Fibroblast of upper back skin (primary cell): ENCODE measurements around the gene XKR8.

Source experiments
- DNase-seq: peaks from one replicate; pipeline ENCODE4 v3.0.0-alpha.2; 2013

The XKR8 gene, protein sequence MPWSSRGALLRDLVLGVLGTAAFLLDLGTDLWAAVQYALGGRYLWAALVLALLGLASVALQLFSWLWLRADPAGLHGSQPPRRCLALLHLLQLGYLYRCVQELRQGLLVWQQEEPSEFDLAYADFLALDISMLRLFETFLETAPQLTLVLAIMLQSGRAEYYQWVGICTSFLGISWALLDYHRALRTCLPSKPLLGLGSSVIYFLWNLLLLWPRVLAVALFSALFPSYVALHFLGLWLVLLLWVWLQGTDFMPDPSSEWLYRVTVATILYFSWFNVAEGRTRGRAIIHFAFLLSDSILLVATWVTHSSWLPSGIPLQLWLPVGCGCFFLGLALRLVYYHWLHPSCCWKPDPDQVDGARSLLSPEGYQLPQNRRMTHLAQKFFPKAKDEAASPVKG

DNA sequence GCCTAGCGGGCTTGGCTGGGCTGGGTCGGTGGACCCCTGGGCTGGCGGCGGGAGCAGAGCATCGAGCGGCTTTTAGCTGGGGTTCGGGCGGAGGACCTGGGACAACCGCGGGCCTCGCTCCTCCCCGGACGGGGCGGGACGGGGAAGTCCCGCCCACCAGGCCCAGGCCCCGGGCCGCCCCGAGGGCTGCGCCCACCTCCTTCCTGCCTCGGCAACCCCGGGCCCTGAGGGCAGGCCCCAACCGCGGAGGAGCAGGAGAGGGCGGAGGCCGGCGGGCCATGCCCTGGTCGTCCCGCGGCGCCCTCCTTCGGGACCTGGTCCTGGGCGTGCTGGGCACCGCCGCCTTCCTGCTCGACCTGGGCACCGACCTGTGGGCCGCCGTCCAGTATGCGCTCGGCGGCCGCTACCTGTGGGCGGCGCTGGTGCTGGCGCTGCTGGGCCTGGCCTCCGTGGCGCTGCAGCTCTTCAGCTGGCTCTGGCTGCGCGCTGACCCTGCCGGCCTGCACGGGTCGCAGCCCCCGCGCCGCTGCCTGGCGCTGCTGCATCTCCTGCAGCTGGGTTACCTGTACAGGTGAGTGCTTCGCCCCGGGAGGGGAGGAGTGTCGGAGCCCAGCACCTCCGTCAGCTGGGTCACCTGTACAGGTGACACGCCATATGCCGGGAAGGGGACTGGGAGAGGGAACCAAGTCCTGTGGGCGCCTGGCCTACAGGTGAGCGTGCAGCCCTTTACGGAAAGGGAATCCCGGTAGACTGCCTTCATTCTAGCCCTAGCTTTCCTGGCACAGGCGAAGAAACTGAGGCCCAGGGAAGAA lies at the start of gene XKR8:
TSS of gene XKR8 (plus strand) at position 182 of the 812 bp plus-strand sequence. CDS start at position 279, 97 bp downstream.
- peak; percentile 67 for DNase-seq

DNA sequence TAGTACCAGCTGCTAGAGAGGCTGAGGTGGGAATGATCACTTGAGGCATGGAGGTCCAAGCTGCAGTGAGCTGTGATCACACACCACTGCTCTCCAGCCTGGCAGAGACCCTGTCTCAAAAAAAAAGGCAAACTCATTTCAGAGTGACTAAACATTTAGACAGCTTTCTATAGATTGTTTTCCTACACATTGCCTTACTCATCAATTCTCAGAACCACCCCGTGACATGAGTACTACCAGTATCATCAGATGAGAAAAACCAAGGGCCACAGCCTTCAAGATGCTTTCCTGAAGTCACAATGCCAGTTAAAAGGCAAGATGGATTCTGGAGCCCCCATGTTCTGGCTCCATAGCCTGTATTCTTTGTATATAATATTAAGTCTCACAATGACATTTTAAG lies 47.3 kb upstream of the XKR8 start:
- DNase-seq, result no peak

DNA sequence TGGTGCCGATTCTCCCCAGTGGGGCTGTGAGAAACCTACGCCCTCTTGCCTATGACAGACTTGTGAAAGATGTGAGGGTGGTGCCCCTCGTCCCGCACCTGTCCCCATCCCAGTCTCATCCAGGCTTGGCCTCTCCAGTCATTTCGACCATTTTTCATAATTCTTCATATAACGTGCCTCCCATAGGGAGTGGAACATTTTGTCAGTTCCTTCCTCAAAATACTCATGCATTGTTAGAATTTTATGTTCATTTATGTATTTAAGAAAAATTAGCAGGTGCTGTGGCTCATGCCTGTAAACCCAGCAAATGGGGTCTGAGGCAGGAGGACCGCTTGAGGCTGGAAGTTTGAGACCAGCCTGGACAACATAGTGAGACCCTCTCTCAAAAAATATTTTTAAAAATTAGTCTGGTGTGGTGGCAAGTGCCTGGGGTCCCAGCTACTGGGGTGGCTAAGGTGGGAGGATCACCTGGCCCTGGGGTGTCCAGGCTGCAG lies 44.6 kb upstream of the XKR8 start:
- no peak for DNase-seq

DNA sequence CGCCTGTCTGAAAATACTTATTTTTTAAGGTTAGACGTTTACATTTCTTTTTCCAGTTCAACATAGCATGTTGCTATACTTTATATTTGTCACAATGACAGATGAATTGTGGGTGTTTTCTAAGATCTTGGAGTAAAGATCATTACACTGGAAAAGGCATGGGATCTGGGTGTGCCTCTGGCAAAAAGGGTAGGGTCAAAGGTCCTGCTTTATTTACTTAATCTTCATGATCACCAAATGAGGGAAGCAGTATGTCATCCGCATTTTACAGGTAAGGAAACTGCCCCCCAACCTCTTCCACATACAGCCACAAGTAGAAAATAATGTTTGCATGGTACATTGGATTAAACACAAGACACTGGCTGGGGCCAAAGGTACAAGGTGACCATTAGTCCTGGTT lies 37.5 kb upstream of the XKR8 start:
- no peak for DNase-seq

DNA sequence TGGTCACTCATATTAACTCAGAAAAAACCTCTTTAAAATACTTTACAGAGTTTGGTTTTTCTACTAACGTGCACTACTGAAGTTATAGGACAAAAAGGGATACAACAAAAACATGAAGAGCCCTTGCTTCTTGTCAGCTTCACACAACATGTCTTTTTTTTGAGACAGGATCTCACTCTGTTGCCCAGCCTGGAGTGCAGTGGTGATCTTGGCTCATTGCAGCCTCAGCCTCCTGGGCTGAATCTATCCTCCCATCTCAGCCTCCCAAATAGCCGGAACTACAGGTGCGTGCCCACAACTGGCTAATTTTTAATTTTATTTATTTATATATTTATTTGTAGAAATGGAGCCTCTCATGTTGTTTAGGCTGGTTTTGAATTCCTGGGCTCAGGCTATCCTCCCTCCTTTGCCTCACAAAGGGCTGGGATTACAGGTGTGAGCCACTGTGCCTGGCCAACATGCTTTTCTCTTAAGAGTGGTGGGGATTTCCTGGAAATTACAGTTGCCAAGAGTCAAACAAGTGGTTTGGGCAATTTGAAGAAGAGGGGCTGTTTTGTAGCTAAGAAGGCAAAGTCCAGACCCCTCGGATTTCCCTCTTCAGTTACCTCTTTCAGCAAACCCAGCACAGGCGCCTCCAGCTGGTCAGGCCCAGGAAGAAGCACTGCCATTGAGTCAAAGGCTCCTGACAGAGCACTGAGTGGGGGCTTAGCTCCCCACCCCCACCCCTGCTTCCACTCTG lies 31.4 kb upstream of the XKR8 start:
- no peak for DNase-seq

DNA sequence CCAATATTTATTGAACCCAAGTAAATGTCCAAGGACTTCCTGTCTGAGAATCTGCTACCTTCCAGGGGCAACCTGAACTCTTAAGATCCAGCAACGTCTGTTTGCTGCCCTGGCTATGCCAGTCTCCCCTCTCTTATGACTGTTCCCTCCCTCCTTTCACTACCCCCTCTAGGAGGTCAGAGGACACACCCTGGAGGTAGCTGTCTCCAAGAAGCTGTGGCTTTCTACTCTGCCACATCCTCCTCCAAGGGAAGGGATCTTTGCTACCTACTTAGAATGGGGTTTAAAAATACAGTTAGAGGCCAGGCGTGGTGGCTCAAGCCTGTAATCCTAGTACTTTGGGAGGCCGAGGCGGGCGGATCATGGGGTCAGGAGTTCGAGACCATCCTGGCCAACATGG lies 28.6 kb upstream of the XKR8 start:
- DNase-seq, result no peak

DNA sequence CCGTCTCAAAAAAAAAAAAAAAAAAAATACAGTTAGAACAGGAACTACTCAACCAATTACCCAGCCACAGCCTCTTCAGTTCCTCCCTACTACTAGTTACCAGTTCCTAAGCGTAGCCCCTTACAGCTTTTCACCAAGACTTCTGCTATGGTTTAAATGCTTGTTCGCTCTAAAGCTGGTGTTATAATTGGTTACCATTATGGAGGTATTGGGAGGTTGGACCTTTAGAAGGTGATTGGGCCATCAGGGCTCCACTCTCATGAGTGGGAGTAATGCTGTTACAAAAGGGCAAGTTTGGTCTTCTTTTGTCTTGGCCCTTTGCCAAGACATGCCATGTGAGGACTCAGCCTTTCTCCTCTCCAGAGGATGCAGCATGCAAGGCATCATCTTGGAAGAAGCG lies 28.0 kb upstream of the XKR8 start:
- no peak for DNase-seq

DNA sequence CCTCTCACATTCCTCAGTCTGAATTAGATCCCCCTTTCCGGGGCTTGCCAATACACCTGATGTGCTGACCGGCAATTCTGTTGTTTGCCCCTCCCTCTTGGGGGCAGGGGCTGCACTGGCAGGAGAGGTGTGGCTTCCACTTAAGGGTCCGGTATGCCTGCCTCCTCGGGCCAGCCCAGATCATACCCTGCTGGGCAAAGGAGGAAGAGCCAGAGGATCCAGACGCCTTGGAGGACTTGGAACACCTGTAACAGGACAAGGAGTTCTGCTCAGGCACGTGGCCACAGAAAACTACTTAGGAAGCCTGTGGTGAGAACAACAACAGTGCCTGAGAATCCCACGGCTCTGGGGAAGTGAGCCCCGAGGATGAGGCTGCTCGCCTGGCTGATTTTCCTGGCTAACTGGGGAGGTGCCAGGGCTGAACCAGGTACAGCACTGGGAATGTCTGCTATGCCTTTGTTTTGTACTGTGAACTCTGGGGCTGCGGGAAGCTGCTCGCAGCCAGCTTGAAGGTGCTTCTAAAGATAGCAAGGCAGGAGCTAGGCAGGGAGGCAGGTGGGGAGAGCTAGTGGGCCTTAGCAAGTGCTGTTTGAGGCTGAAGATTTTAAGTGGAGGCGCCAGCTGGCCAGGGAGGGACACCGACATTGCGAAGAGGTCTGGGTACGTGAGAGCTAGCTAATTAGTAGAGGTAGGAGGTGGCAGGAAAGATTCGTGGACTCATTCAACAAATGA lies 24.8 kb upstream of the XKR8 start, which contains the start of gene SMPDL3B:
TSS of gene SMPDL3B (plus strand) at position 183 of the 732 bp plus-strand sequence. CDS start at position 367, 184 bp downstream.
- DNase-seq, result no peak

DNA sequence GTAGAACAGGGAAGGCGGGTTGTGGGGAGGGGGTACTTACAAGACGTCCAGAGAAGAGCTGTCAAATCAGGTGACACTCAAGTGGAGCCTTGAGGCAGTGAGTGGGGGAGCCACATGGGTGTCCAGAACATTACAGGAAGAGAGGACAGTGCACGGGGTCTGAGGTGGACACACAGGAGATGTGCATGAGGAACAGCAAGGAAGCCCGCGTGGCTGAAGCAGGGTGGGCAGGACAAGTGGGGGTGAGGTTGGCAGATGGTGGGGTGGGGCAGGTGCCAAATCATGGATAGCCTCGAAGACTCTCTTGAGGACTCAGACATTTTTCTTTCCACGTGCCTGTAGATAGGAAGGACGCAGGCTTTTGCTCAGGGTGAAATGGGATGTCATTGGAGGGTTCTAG lies 24.1 kb upstream of the XKR8 start:
- no peak for DNase-seq

DNA sequence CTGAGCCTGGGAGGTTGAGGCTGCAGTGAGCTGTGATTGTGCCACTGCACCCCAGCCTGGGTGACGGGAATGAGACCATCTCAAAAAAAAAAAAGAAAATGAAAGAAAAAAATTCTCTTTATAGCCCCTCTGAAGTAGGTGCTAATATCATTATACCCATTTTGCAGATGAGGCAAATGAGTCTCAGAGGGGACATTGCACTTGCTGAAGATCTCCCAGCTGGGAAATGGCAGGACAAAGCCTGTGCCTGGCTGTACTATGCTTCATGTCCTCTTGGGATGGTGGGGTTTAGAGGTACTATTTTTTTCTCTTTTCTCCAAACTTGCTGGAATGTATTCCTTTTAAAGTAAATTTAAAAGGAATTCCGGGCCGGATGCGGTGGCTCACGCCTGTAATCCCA lies 23.4 kb upstream of the XKR8 start:
- DNase-seq, result no peak

DNA sequence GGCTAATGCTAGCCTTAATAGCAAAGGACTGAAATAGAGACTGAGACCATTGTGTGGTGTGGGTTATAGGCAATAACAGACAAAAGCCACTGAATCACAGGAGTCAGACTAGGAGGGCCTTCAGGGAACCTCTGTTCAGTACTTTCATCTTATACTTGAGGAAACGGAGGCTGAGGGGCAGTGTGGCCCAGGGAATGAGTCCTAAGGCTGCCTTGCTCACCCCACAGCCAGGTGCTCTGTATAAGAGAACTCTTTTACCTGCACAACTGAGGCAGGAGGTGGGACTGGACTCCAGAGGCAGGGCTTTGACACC lies 22.3 kb upstream of the XKR8 start:
- DNase-seq, result no peak

DNA sequence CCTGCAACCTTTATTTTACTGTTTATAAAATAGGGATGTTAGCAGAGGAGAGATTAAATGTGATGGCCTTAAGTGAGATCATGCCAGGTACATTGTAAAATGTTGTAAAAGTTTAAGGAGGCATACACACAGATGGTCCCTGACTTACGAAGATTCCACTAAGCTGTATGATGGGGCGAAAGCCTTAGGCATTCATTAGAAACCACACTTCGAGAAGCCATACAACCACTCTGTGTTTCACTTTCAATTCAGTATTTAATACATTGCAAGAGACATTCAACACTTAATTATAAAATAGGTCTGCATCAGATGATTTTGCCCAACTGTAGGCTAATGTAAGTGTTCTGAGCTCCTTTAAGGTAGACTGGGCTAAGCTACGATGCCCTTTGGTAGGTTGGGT lies 21.3 kb upstream of the XKR8 start:
- no peak for DNase-seq

DNA sequence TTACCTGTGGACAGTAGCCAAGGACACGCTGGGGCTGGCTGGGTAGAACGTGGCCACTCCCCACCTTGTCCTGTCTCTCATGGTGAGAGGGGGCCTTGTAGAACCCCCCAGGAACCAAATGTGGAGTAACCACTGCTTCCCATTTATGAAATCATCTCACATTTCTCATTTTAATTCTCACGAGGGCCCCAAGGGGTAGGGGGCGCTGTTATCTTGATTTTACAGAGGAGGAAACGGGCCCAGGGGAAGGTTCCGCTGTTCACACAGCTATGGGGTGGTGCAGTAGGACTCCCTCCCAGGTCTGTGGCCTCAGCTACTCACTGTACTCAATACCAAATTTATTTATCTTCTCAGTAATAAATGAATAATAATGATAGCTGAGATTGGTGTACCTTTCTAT lies 19.5 kb upstream of the XKR8 start:
- peak; percentile 38 for DNase-seq

DNA sequence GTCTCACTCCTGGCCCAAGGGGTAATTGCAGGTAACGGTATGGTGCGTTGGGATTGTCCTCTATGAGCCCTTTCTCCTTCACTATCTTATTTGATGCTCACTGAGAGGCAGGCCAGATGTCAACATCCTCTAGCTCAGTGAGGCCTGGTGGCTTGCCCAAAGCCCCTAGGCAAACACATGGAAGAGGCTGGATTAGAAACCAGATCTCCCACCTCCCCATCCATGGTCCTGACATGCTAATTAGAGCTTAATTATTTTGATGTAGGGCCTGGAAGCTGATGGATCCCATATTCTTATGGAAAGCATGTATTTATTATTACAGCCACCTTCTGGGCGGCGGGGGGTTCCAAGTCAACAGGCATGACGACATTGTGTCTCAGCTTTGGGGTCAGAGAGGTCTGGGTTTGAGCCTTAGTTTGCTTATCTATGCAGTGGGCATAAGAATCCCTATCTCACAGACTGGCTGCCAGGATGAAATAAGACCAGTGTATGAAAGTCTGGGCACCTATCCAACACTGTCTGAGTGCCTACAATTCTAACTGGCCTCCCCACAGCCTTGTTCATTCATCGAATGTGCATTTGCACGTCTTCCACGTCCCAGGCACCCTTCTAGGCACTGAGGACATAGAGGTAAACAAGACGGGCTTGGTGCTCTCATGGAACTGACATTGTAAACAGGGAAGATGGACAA lies 18.8 kb upstream of the XKR8 start:
- DNase-seq, result no peak

DNA sequence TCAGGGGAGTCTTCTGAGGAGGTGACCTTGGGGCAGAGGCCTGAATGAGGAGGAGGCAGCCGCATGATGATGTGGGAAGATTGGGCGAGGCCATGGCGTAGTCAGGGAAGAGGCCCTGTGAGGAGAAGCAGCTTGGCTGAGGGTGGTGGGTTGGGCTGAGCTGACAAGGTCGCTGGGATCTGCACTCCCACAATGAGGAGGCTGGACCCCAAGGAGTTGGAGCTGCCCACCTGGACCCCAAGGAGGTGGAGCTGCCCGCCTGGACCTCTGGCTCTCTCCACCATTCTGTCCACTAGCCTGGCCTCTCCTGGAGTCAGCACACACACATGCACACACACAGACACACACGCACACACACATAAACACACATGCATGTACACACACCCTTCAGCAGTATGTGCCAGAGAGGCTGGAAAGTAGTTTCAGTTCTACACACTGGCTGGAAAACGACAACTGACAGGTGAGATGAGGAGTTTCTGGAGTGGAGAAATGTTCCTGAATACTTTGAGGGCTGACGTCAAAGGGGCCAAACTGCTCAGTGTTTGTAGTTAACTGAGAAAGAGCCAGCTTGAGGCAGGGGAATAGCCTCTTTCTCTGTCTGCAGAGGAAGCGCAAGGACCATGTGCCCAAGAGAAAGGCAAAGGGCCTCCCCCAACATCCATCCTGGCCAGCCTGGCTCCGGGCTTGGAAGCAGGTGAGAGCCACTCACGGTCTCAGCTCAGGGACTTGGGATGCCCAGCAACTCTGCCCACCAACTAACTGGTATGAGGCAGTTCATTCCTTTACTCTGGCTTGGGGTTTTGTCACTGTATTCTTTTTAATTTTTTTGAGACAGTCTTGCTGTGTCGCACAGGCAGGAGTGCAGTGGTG lies 17.9 kb upstream of the XKR8 start:
- no peak for DNase-seq

DNA sequence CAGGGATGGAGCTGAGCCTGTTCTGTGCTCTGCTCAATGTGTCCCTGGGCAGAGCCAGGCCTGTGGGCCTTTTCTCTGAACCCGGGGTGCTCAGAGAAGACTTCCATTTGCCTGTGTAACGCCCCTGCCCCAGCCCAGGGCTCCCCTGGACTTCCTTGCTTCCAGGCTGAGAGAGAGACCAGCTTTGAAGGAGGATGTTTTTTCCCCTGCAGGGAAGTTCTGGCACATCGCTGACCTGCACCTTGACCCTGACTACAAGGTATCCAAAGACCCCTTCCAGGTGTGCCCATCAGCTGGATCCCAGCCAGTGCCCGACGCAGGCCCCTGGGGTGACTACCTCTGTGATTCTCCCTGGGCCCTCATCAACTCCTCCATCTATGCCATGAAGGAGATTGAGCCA lies 14.8 kb upstream of the XKR8 start:
- DNase-seq, result no peak

DNA sequence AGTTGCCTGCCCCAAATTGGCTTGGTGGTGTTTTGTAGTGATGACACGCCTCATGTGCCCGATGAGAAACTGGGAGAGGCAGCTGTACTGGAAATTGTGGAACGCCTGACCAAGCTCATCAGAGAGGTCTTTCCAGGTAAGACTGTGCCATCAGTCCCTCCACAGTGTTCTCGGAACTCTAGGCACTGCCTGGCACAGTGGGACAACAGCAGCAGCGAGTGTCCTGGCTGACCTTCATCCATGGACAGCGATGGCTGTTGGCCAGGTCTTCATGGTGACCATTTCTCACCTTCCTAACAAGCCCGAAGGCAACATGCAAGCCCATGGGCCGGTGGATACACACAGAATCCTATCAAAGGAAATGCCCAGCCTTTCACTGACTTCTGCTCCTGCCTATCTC lies 10.7 kb upstream of the XKR8 start:
- no peak for DNase-seq

DNA sequence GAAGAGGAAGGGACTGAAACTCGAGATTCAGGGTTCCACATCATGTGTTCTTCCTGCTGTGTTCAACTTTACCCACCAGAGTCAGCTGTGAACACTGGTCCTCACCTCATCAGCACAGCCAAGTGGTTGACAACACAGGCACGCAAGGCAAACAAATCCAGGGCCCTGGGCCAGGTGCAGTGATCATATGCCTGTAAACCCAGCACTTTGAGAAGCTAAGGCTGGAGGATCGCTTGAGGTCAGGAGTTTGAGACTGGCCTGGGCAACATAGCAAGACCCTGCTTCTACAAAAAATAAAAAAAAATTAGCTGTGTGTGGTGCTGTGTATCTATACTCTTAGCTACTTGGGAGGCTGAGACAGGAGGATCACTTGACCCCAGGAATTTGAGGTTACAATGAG lies 8.4 kb upstream of the XKR8 start:
- DNase-seq, result no peak

DNA sequence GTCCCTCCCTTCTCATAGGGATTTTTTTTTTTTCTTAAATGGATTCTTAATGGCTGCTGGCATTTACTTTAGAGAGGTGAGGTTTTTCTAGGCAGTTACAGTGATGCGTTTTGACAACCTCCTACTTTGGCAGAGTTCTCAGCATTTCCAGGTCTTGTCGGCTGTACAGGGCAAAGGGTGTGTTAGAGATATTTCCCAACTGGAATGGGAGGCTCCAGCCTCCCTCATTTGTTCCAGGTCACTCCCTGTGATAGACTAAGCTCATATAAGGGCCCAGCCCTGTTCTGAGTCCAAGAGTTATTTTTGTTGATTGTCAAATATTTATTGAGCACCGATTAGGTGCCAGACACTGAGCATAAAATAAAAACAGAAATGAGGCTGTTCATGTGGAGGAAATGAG lies 7.6 kb upstream of the XKR8 start:
- no peak for DNase-seq

DNA sequence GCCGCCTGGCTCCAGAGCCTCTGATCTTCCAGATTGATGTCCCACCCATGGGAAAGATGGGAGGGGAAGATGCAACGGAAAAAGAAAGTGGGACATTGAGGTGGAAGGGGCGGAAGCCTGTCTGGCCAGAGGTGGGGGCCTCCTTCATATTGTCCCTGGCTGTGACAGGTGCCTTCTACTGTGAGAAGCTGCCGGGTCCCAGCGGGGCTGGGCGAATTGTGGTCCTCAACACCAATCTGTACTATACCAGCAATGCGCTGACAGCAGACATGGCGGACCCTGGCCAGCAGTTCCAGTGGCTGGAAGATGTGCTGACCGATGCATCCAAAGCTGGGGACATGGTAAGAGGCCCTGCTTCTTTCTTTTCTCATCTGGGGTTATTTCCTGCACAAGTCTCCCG lies 5.6 kb upstream of the XKR8 start:
- DNase-seq, result no peak

DNA sequence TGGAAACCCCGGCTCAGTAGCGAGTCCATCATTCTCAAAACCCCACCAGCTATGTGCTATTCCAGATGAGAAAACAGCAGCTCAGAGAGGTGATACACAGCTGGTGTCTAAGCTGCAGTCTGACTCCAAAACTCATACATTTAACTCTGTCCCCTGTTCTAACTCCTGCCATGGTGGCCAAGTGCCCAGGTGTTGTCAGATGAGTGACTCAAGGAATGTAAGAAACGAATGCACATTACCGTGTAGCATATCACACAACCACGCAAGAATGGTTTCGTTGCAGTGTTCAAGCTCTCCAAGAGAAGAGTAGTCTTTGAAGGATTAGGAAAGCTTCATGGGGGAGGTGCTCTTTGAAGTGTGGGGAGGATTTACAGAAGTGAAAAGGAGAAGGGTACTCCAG lies 4.7 kb upstream of the XKR8 start:
- DNase-seq, result no peak
